ENCODE measurements around the gene SPATA33.
A peak's percentile ranks its signal among the peaks of the same experiment; 100 is the strongest.

SPATA33 gene

DNA sequence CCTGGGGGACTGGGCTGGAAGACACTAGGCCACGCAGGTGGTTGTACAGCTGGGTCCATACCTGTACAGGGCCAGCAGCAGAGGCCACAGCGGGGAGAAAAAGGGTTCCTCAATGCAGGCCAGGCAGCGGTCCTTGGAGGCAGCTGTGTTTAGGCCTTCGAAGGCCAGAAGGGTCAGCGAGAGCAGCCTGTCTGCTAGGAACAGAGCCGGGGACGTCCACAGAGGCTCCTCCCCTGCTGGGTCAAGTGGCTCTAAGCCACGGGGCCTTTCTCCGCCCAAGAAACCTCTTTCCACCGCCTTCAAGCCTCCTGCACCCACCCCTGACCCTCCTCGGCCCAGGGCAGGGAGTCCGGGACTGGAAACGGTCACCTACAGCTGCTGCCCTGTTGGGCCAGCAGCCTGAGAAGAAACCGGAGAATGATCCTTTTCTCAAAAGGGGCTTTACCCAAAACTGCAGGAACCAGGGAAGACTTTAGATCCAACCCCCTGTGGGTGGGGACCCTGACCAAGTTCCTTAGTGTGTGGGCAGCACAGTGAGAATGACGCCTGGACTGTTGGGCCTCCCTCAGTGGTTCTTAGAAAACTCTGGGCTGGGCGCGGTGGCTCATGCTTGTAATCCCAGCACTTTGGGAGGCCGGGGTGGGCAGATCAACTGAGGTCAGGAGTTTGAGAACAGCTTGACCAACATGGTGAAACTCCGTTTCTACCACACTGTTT, 52.2 kb downstream of the SPATA33 start:
- H3K4me1 ChIP-seq = peaks cover 6% of the 10 kb centered on the region; the same call in 1 of the 2 replicates
- H3K27me3 ChIP-seq (ENCODE audit: low read depth) = no peaks in the 10 kb centered on the region
- no peak for DNase-seq (ENCODE audit: low spot score in 2 of 2)
- no peaks in the 10 kb centered on the region for H3K9me3 ChIP-seq
- no peak overlapping the region for H3K4me3 ChIP-seq
- H3K36me3 ChIP-seq (replicated peaks) = peaks cover 23% of the 10 kb centered on the region
- in situ Hi-C loops (cut with MboI; ENCODE audit: low sequenced_read_pairs) = no loop called here

DNA sequence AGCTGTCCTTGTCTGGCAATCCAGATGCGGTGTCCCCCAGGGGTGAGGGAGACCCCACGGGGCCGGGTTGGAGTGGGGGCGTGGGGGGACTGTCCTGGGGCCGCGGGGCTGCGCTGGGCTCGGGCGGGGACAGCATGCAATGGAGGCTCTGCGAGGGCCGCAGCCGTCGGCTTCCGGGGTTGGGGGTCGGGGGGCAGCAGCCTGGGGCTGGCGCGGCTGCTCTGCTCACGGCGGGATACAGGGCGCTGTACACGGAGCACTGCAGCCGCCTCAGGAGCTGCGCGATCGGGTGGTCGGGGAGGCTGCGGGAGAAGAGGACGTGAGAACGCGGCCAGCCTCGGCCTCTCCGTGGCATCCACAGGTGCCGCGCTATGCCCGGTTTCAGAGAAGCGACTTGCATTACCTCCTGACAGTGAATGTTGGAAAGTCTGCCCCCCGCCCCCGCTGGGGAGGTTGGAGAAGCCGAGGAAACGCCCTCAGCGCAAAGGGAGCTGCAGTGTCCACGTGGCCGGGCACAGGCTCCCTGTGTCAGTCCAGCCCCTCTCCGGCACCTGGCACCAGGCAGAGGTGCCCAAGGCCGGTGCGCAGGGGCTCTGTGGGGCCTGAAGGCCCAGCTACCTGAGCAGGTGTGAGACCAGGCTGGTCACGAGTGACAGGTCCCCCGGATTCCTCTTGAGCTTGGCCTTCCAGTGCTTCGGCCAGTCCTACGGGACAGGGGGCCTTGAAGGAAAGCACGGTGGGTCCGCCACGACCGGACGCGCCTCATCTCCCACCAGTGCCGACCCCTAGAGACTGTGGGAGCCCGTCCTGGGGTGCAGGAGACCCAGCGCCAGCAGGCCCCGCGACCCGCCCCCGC, 53.3 kb downstream of the SPATA33 start:
- Histone ChIP-seq H3K9me3 (no peaks in the 10 kb centered on the region), H3K36me3 (replicated peaks) (peaks cover 30% of the 10 kb centered on the region), H3K27me3 (ENCODE audit: low read depth) (no peaks in the 10 kb centered on the region), H3K4me3 (no peak overlapping the region), H3K4me1 (peaks cover 6% of the 10 kb centered on the region; the same call in 1 of the 2 replicates)
- in situ Hi-C loops (cut with MboI; ENCODE audit: low sequenced_read_pairs) = no loop called here
- DNase-seq (ENCODE audit: low spot score in 2 of 2) = no peak

DNA sequence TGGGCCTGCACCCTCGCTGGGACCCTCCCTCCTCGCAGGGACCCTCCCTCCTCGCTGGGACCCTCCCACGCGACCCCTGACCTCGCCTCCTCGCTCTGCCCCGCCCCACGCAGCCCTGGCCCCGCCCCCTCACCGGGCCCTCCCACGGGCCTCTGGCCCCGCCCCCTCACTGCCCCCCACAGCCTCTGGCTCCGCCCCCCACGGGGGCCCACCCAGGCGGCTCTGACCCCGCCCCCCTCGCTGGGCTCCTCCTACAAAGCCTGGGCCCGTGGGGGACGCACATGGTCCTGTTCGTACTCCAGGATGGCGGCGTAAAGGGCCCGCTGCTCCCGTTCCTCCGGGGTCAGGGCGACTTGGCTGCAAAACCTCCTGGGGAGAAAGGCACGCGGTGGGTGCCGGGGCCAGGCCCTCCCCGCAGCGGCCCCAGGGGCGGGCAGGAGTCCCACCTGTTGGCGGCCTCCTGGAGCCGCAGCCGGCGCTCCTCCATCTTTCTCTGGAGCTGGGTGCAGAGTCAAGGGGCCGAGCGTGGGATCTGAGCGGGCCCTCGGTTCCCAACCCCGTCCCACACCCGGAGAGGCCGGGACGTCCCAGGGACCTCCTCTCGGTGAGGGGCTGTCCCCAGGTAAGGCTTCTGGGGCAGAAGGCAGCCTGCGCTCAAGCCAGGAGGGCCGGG, 54.1 kb downstream of the SPATA33 start:
- H3K27me3 ChIP-seq (ENCODE audit: low read depth) = no peaks in the 10 kb centered on the region
- peak; percentile 51 to 91 for DNase-seq (ENCODE audit: low spot score in 2 of 2)
- H3K4me3 ChIP-seq = peak overlapping the region; percentile 87
- no peaks in the 10 kb centered on the region for H3K9me3 ChIP-seq
- in situ Hi-C loops (cut with MboI; ENCODE audit: low sequenced_read_pairs) = no loop called here
- H3K36me3 ChIP-seq (replicated peaks) = peaks cover 36% of the 10 kb centered on the region
- 0 out of 2 replicates have a peak, but pooled peaks cover 3% of the 10 kb centered on the region for H3K4me1 ChIP-seq

DNA sequence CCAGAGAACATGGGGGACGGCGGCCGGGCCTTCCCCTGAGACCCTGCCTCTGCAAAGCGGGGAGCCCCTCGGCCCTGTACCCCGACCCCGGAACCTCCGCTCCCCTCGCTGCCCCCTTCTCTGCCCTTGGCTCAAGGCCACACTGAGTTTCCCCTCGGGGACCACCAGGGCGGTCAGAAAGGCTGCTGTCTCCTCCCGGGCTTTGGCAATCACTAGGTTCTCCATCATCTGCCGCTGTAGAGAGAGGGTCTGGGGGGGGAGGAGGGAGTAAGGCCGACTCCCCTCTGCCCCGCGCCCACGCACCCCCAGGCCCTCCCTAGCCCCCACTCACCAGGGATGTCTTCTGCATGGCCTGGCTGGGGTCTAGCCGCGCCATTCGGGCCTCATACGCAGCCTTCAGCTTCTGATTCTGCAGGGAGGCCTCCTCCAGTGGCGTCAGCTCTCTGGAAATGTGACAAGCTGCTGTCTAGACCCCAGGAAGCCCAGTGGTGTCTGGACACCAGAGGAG, 54.7 kb downstream of the SPATA33 start:
- no peaks in the 10 kb centered on the region for H3K27me3 ChIP-seq (ENCODE audit: low read depth)
- in situ Hi-C loops (cut with MboI; ENCODE audit: low sequenced_read_pairs) = no loop called here
- peaks cover 36% of the 10 kb centered on the region for H3K36me3 ChIP-seq (replicated peaks)
- 0 out of 2 replicates have a peak, but pooled peaks cover 3% of the 10 kb centered on the region for H3K4me1 ChIP-seq
- DNase-seq (ENCODE audit: low spot score in 2 of 2) = no peak
- no peaks in the 10 kb centered on the region for H3K9me3 ChIP-seq
- H3K4me3 ChIP-seq = peak overlapping the region; percentile 87

DNA sequence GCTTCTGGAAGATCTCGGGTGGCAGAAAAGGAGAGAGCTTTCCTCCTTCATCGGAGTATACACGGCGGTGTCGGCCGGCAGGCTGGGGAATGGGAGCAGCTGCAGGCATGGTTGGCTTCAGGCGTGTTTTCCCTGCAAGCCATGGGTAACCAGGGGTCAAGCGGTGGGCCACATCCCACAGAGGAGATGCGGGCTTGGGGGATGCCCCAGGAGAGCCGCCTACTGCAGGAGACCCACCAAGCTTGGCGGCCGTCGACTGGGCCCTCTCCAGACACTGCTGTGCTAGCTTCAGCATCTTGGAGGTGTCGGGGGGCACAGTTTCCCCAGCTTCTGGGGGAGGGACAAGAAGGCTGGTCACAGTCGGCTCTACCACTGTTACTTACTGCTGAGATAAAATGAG, 58.9 kb downstream of the SPATA33 start:
- in situ Hi-C loops (cut with MboI; ENCODE audit: low sequenced_read_pairs) = no loop called here
- H3K36me3 ChIP-seq (replicated peaks) = peaks cover 38% of the 10 kb centered on the region
- no peak for DNase-seq (ENCODE audit: low spot score in 2 of 2)
- no peaks in the 10 kb centered on the region for H3K27me3 ChIP-seq (ENCODE audit: low read depth)
- no peak overlapping the region for H3K4me3 ChIP-seq
- 0 out of 2 replicates have a peak, but pooled peaks cover 5% of the 10 kb centered on the region for H3K4me1 ChIP-seq
- no peaks in the 10 kb centered on the region for H3K9me3 ChIP-seq

DNA sequence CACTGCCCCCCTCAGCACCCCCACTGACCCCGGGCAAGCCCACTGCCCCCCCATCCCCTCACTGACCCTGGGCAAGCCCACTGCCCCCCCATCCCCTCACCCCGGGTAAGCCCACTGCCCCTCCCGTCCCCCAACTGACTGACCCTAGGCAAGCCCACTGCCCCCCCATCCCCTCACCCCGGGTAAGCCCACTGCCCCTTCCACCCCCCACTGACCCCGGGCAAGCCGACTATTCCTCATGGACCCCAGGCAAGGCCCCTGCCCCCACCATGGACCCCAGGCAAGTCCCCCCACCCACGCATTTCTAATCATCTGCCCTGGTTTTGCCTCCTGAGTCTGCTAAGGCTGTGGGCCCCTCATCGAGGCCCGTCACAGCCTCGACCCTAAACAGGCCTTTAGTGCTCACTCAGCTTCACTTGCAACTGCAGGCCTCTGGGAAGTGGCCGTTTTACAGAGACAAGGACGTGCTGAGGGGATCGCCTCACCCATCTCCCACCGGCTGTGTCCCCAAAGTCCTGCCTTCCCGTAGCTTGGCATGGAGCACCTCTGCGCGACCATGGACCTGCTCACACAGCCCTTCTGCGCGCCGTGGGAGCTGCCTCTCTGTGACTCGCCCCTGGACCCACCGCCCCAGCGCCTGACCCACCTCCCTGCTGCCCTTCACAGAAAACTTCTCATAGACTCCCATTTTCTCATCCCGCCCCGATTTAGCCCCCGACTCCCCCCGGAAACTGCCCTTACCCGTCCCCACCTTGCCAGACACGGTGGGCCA, 59.5 kb downstream of the SPATA33 start:
- Histone ChIP-seq H3K4me1 (0 out of 2 replicates have a peak, but pooled peaks cover 5% of the 10 kb centered on the region), H3K4me3 (no peak overlapping the region), H3K9me3 (no peaks in the 10 kb centered on the region), H3K36me3 (replicated peaks) (peaks cover 38% of the 10 kb centered on the region), H3K27me3 (ENCODE audit: low read depth) (no peaks in the 10 kb centered on the region)
- DNase-seq (ENCODE audit: low spot score in 2 of 2) = no peak
- in situ Hi-C loops (cut with MboI; ENCODE audit: low sequenced_read_pairs) = no loop called here

DNA sequence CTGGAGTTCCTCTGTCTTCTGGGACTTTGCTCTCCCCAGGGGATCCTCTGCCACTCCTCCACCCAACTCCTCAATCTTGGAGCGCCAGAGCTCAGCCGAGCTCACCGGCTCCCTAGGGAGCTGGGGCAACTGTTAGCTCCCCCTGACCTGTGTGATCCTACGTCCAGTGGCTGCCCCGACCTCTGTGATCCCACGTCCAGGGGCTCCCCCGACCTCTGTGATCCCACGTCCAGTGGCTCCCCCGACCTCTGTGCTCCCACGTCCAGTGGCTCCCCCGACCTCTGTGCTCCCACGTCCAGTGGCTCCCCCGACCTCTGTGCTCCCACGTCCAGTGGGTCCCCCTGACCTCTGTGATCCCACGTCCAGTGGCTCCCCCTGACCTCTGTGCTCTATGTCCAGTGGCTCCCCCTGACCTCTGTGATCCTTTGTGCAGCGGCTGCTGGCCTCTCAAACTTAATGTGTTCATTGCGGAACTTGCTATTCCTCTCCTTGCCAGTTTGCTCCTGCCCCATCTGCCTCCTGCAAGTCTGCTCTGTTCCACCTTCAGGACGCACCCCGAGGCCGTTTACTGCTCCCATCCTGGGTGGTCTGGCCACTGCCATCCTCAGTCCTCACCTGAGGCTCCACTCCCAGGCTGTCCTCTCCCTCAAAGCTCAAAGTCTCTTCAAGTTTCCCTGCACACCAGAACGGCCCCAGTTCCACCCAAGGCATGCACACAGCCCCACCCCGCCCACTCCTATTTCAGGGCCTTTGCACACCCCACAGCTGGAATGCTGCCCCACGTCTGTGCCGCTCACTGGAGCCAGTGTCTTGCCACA, 60.3 kb downstream of the SPATA33 start:
- in situ Hi-C loops (cut with MboI; ENCODE audit: low sequenced_read_pairs) = no loop called here
- no peak for DNase-seq (ENCODE audit: low spot score in 2 of 2)
- Histone ChIP-seq H3K4me1 (peaks cover 5% of the 10 kb centered on the region; the same call in 1 of the 2 replicates), H3K36me3 (replicated peaks) (peaks cover 36% of the 10 kb centered on the region), H3K9me3 (no peaks in the 10 kb centered on the region), H3K4me3 (no peak overlapping the region), H3K27me3 (ENCODE audit: low read depth) (no peaks in the 10 kb centered on the region)
